Measurements from ENCODE around the gene METTL9. TPM values are rescaled to one million over a fixed set of nuclear protein-coding genes. Genes with fewer than 3 reads are reported as not detected.

METTL9 gene
- total RNA-seq, 2 experiments from 2014 or later = 116 to 122 TPM

DNA sequence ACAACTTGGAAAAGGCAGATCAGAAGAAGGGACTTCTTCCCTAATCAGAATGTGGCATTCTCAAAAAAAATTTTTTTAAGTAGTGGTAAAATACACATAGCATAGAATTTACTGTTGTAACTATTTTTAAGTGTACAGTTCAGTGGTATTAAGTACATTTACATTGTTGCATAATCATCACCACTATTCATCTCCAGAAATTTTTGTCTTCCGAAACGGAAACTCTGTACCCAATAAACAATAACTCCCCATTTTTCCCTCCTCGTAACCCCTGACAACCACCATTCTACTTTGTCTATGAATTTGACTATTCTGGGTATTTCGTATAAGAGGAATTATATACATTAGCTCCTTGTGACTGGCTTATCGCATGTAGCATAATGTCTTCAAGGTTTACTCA lies 18.9 kb downstream of the METTL9 start:
- no peak overlapping the region for H3K27ac Mint-ChIP-seq
- TF ChIP-seq, protein P1, sequence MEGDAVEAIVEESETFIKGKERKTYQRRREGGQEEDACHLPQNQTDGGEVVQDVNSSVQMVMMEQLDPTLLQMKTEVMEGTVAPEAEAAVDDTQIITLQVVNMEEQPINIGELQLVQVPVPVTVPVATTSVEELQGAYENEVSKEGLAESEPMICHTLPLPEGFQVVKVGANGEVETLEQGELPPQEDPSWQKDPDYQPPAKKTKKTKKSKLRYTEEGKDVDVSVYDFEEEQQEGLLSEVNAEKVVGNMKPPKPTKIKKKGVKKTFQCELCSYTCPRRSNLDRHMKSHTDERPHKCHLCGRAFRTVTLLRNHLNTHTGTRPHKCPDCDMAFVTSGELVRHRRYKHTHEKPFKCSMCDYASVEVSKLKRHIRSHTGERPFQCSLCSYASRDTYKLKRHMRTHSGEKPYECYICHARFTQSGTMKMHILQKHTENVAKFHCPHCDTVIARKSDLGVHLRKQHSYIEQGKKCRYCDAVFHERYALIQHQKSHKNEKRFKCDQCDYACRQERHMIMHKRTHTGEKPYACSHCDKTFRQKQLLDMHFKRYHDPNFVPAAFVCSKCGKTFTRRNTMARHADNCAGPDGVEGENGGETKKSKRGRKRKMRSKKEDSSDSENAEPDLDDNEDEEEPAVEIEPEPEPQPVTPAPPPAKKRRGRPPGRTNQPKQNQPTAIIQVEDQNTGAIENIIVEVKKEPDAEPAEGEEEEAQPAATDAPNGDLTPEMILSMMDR (IDR thresholded peaks at IDR 0.05) = no peak

DNA sequence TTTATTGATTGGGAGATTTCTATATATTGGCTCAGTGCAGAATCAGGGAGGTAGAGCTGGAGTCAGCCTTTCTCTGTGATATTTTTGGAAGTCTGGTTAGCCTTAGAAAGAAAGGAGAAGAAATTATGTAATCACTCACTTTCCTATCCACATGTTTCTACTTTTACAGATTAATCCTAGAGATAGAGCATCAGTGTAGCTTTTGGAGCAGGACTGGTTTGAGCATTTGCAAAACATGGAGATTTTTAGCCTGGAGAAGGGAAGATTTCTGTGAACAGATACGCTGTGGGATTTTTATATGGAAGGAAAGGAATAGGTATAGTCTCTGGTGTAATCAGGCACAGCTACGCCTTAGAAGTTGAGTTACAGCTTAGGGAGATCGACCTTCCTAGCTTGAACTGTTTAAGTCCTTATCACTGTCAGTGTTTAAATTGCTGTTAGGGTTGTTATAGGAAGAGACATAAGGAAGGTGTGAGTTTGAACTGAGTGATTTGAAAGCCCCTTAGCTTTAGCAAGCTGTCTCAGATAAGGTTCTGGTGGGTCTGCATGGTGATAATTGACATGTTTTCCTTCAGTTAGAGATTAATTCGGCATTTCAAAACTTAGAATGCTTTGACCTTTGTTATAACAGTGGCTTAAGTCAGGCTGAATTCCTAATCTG lies 20.5 kb downstream of the METTL9 start:
- intact Hi-C loops (cut with micrococcal nuclease) = no loop called here
- H3K4me3 Mint-ChIP-seq = no peak overlapping the region
- POLR2A ChIA-PET = no interaction called here
- H3K36me3 Mint-ChIP-seq (ENCODE audit: low read depth) = peaks cover 43% of the 10 kb centered on the region
- DNase-seq (no peak), ATAC-seq (no peak)
- no peaks in the 10 kb centered on the region for H3K9me3 Mint-ChIP-seq
- H3K27ac Mint-ChIP-seq = no peak overlapping the region
- CTCF ChIA-PET = interaction anchor here (0.7 to 2.8 kb wide), 7 partner anchors 8 to 89 kb away, joined by 3 to 12 read pairs (median 4); no protein-coding TSS in a partner anchor
- TF ChIP-seq, protein P1 (IDR thresholded peaks at IDR 0.05) = no peak
- H3K27me3 Mint-ChIP-seq = no peaks in the 10 kb centered on the region
- H3K4me1 Mint-ChIP-seq (ENCODE audit: low read depth) = peaks cover 55% of the 10 kb centered on the region

More for the DNA sequence above, 18.9 kb downstream of the METTL9 start:
- Mint-ChIP-seq H3K4me1 (ENCODE audit: low read depth) (peaks cover 67% of the 10 kb centered on the region), H3K9me3 (no peaks in the 10 kb centered on the region), H3K27me3 (no peaks in the 10 kb centered on the region), H3K36me3 (ENCODE audit: low read depth) (peaks cover 47% of the 10 kb centered on the region), H3K4me3 (no peak overlapping the region)
- ATAC-seq = no peak
- POLR2A ChIA-PET = no interaction called here
- DNase-seq = no peak
- CTCF ChIA-PET = no interaction called here
- intact Hi-C loops (cut with micrococcal nuclease) = no loop called here

DNA sequence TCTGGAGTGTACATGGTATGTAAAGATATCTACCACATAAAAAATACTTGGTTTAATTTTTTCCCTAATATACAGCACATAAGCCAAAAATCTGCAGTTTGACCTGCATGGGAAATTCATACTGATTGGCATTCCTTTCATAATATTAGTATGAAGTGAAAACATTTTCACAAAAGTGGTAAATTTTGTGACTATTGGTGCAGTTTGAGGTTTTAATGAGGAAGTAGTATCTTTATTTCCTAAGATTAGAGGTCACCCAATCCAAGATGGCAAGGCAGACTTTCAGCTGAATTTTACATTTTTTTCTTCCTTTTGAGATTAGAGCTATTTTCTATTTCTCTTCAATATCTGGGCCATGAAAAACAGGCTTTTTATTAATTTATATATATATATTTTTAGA lies 21.2 kb downstream of the METTL9 start:
- peaks cover 55% of the 10 kb centered on the region for H3K4me1 Mint-ChIP-seq (ENCODE audit: low read depth)
- H3K27ac Mint-ChIP-seq = no peak overlapping the region
- no peaks in the 10 kb centered on the region for H3K27me3 Mint-ChIP-seq
- H3K36me3 Mint-ChIP-seq (ENCODE audit: low read depth) = peaks cover 39% of the 10 kb centered on the region
- DNase-seq (no peak), ATAC-seq (no peak)
- TF ChIP-seq, protein P1 (IDR thresholded peaks at IDR 0.05) = no peak
- intact Hi-C loops (cut with micrococcal nuclease) = no loop called here
- no peaks in the 10 kb centered on the region for H3K9me3 Mint-ChIP-seq
- POLR2A ChIA-PET = interaction anchor here (0.8 kb wide), 1 partner anchor 22 kb away, joined by 3 read pairs; no protein-coding TSS in a partner anchor
- CTCF ChIA-PET = interaction anchor here (1.4 to 2.8 kb wide), 4 partner anchors 9 to 88 kb away, joined by 4 to 12 read pairs (median 6); no protein-coding TSS in a partner anchor
- no peak overlapping the region for H3K4me3 Mint-ChIP-seq

DNA sequence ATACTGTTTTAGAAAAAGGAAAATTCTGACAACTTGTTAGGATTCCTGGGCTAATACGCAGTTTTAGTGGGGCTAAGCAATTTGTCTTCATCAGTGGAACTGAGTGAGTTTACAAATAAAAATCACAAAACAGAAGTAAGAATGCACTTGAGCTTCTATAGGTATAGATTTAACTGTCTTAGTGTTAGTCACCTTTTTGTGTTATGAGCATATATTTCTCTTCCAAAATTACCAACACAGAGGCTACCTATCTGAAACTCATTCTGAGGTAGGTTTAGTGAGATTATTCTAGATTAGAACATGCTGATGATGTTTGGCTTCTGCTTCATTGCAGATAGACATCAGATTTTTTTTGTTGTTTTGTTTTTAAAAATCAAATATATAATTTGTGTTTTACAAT lies 23.2 kb downstream of the METTL9 start:
- peaks cover 50% of the 10 kb centered on the region for H3K36me3 Mint-ChIP-seq (ENCODE audit: low read depth)
- H3K4me1 Mint-ChIP-seq (ENCODE audit: low read depth) = peaks cover 59% of the 10 kb centered on the region

More for the DNA sequence above, 23.2 kb downstream of the METTL9 start:
- H3K27ac Mint-ChIP-seq = no peak overlapping the region
- CTCF ChIA-PET = interaction anchor here (1.1 to 2.8 kb wide), 7 partner anchors 11 to 59 kb away, joined by 3 to 12 read pairs (median 4); no protein-coding TSS in a partner anchor
- H3K27me3 Mint-ChIP-seq = no peaks in the 10 kb centered on the region
- H3K9me3 Mint-ChIP-seq = no peaks in the 10 kb centered on the region
- no peak overlapping the region for H3K4me3 Mint-ChIP-seq
- POLR2A ChIA-PET = interaction anchor here (1.1 kb wide), 1 partner anchor 19 kb away, joined by 3 read pairs; no protein-coding TSS in a partner anchor
- ATAC-seq (no peak), DNase-seq (no peak)
- intact Hi-C loops (cut with micrococcal nuclease) = no loop called here
- TF ChIP-seq, protein P1 (IDR thresholded peaks at IDR 0.05) = no peak
